CD4-positive, alpha-beta T cell treated with Interleukin-15 for 1 hour (primary cell): ENCODE results near the gene HMGA1.
A peak's percentile ranks its signal among the peaks of the same experiment; 100 is the strongest.
"Not testable (repeated sequence)": the region's sequence is repeated elsewhere in the genome, so short reads cannot be mapped to it uniquely, and the experiment has no call there.

Experiments
- DNase-seq: peaks from one replicate; pipeline ENCODE4 v3.0.0-alpha.2; 2020

Gene HMGA1

DNA sequence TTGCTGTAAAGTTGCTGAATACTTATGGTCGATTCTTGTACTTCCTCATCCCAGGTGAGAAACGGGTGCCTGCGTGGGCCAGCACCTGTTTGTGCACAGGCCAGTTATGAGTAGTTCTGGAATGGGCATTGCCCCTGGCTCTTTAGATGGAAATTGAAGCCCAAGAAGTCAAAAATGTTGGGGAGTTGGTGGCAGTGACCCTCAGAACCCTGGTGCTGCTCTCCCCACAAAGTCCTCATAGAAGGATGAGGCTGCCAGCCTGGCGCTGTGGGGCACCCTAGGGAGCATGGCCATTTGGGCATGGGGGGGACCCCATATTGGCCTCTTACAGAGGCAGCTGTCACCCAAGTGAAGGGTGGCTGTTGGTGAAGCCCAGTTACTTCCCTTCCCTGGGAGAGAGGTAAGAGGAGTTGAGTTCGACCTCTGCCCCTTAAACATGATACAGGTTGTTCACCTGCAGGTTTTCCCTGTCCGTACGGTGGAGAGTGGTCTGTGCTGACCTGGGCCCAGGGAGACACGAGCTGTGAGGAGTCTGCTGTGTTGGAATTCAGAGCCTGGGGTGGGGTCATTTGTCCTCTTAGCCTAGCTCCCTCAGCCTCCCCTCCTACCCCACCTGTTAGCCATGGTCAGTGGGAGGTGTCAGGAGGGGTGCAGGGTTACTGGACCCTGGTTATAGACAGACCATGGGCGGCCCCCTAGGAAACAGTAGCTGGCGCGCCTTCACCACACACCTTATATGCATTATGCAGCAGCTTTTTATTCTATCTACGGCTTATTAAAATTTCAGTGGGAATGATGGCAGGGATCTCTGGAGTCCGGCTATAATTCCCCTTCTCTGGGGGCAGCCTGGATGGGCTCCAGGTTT, 4.9 kb downstream of the HMGA1 start:
- no peak for DNase-seq

DNA sequence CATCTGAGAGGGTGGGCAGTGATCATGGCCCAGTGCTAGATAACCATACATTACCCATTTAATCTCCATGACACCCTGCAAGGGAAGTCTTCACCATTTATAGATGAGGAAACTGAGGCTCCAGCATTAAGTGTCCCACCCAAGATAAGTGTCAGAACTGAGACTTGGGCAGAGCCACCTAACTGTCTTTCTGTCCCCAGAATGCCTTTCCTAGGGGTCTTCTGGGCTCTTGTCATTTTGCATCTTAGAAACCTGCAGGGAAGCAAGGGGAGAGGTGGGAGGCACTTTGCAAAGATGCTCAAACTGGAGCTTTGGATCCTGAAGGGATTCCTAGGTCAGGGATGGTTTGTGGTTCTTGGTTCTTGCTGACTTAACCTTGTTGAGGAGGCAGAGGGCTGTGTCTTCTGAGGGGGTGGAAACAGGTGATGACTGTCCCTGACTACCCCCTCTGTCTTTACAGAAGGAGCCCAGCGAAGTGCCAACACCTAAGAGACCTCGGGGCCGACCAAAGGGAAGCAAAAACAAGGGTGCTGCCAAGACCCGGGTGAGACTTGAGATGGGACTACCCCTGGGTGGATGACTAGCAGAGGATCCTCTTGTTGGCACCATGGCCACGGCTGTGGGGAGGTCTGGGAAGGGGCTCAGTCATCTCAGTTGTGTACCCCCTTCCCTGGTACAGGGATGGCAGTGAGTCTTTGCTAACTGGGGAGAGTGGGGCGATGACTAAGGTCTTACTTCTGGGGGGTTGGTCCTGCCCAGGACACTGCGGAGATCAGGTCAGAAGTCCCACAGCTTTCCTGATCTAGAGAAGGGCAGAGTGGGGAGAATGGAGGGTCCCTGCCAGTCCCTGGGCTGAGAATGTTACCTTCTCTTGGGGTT, 5.8 kb downstream of the HMGA1 start:
- DNase-seq = no peak

DNA sequence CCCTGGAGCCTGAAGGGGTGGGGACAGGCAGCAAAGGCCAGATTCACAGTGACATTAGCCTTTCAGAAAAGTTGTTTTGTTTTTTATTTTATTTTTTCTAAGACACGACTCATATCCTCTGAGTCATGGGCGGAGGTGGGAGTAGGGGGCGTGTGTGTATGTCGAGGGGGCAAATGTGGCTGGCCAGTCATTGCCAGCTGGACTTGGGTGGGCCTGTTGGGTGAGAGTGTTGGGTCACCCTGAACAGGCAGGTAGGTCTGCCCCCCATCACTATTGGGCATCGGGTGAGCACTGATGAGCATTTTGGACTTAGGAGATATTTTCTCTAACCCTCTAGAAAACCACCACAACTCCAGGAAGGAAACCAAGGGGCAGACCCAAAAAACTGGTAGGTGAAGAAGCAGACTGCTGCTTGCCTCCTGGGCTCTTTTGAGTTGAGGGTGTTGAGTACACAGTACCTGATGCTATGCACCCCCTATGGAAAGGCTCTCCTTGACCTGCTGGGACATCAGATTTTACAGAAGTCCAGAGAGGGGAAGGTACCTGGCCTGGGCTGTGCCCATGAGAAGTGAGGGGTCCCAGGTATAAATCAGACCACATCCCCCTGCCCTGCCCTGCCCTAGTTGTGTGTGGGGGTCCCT, 6.6 kb downstream of the HMGA1 start:
- DNase-seq = no peak

DNA sequence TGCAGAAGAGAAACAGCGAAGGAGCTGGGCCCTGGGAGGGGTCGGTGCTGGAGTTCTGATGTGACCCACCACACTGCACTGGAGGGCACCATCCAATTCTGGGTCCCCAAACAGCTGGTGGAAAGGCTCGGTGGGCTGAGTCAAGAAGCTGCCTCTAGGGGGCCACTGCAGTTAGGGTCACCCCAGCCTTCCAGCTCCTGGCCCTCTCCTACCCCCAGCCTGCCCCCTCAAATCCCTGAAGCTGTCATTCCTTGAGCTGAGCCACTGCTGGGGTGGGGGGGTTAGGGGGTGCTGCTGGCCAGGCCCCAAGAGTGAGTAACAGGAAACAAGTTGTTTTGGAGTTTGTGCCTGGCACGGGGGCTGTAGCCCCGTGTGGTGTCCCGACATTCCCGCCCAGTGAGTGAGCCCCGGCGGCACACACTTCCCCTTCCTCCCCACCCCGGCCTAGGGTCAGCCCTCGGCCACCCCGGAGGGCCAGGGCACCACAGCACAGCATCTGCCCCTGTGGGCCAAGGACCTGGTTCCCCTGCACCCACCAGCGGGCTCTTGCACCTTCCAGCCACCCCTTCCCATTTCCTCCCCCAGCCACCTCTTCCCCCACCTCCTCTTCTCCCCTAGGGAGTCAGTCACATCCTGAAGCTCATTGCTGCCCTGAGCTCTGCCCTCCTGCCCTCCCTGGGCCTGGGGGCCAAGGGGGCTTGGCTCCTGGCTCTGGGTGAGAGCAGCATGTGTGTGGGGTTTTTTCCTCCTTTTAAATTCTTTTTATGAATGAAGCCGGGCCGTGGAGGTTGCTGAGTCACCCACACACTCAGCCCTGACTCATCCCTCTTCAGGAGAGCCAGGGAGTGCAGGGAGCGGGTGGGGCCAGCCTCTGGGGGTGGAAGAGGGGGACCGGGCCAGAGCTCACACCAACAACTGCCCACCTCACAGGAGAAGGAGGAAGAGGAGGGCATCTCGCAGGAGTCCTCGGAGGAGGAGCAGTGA, 7.5 kb downstream of the HMGA1 start:
- peak; percentile 62 for DNase-seq

DNA sequence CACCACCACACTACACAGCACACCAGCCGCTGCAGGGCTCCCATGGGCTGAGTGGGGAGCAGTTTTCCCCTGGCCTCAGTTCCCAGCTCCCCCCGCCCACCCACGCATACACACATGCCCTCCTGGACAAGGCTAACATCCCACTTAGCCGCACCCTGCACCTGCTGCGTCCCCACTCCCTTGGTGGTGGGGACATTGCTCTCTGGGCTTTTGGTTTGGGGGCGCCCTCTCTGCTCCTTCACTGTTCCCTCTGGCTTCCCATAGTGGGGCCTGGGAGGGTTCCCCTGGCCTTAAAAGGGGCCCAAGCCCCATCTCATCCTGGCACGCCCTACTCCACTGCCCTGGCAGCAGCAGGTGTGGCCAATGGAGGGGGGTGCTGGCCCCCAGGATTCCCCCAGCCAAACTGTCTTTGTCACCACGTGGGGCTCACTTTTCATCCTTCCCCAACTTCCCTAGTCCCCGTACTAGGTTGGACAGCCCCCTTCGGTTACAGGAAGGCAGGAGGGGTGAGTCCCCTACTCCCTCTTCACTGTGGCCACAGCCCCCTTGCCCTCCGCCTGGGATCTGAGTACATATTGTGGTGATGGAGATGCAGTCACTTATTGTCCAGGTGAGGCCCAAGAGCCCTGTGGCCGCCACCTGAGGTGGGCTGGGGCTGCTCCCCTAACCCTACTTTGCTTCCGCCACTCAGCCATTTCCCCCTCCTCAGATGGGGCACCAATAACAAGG, 8.5 kb downstream of the HMGA1 start:
- not testable (repeated sequence) for DNase-seq

DNA sequence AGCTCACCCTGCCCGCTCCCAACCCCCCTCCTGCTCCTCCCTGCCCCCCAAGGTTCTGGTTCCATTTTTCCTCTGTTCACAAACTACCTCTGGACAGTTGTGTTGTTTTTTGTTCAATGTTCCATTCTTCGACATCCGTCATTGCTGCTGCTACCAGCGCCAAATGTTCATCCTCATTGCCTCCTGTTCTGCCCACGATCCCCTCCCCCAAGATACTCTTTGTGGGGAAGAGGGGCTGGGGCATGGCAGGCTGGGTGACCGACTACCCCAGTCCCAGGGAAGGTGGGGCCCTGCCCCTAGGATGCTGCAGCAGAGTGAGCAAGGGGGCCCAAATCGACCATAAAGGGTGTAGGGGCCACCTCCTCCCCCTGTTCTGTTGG, 9.1 kb downstream of the HMGA1 start:
- not testable (repeated sequence) for DNase-seq

DNA sequence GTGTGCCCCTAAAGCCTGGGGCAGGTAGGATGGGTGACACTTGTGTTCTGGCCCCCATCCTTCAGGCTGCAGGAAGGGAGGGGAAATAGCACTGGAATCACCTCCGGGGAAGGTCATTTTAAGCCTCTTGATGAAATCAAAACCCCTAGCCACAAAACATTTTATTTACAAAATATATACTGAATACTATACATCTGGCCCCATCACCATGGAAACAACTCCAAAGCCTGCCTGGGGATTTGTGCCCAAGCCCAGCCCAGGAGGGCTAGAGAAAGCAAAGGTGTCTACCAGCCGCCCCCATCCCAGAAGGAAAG, 9.5 kb downstream of the HMGA1 start:
- DNase-seq = no peak

DNA sequence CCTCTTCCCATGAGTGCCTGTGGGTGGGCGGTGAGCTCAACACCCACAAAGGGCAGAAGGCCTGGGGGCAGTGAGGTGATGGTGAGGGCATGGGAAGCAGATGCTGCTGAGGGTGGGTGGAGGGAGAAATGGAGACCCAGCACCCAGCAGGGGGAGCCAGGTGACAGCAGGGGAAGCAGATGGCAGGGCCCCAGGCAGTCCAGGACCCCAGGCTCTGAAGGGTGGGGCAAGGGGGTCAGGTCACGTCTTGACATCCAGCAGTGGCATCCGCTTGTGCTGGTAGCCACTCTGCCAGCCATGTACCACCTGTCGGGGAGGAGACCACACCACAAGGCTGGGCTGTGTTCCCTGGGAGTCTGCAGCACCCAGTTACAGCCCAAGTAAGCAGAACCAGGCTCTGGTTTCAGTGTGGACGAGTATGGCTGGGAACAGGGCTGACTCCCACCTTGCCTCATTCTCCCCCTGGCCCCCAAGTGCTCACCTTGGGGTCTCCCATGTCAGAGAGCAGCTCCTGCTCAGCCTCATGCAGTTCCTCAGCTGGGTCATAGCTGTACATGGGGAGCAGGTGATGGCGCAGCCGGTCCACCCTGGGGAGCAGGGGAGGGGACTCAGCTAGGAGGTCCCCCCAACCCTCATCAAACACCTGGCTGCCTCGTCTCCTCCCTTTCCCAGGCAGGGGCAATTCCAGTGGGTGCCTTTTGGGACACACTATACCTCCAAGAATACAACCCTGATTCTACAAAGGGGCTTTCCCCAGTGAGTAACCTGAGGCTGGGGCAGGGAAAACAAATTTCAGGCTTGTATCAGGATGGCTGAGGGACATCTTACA, 10.1 kb downstream of the HMGA1 start:
- peak; percentile 51 for DNase-seq

DNA sequence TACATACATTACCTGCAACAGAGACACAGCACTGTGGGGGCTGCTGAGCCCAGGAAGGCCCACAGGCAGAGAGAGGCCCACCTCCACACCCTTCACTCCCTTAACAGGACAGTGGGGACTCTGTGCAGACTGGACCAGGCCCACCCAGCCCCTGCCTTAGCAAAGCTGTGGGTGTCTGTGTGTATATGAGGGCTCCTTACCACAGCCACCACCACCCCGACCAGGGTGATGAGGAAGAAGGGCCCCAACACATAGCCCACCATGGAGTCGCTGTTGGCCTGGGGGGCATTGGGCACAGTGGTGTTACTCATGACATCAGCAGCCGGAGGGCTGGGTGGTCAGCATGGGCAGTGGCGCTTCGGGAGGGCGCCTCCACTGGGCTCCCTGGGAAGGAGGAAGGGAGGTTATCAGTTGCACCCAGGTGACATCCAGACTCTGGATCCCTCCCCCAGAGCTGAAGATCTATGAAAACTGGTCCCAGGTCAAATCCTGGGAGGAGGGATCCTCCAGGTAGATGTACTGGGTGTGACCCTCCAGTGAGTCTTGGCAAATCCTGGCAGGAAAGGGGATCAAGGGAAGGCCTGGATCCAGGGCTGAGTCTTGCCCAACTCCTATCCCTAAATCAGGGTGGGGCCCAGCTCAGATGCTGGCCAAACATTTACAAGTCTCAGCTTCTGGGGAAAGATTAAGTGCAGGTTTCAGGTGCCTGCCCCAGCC, 11.0 kb downstream of the HMGA1 start:
- DNase-seq = no peak

DNA sequence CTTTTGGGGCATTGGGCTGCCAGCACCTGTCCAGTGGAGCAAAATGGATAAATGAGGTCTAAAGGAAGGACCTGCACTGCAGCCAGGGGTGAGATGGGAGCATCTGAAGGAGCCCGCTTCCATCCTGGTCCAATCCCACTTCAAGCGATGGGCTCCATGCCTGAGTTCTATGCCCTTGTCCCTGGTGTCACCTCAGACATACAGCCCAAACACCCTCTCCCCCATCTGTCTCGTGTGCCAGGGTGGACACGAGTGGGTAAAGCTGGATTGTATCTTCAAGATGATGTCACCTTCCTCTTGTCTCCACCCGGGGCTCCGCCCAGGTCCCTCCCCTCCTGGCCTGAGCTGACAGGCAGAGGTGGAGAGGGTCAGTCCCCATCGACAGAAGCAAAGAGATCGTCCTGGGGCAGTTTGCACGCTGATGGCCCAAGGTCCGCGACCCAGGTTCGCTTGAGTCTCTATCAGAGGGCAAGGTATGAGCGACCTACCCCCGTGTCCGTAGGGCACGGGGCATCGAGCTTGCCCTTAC, 11.6 kb downstream of the HMGA1 start:
- DNase-seq = peak; percentile 73

DNA sequence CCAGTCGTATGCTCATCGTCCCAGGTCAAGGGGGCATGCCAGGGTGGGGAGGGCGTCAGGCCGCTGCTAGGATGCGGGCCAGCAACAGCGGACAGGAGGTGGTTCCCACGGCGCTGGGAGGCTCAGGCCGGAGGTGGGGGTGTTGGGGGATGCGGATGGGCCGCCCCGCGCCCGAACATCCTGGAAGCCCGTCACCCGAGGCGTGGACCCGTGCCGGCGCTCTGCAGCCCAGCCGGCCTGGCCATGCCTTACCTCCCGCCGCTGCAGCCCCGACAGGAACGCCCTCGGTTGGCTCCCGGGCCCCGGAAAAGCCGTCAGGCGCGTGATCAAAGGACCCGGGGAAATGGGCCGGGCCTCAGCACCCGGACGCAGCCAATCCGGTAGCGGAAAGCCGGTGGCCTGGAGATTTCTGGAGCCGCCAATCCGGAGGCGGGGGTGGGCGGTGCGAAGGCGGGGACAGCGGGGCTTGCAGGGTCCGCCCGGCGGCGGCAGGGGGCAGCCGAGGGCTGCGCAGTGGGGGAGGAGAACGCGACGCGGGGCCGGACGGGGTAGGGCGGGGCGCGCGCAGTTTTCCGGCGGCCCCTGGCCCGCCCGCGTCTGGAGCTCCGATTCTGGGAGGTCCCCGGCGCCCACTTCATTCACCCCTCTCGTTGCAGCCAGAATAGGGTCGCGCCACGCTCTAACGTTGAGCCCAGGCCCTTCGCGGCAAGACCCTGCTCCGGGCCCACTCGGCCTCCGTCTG, 12.2 kb downstream of the HMGA1 start, which contains the start of gene SMIM29:
SMIM29 (minus strand) TSS at position 280 of the 742 bp plus-strand sequence. CDS start 1,215 bp downstream, outside the sequence.
- peak; percentile 96 for DNase-seq

DNA sequence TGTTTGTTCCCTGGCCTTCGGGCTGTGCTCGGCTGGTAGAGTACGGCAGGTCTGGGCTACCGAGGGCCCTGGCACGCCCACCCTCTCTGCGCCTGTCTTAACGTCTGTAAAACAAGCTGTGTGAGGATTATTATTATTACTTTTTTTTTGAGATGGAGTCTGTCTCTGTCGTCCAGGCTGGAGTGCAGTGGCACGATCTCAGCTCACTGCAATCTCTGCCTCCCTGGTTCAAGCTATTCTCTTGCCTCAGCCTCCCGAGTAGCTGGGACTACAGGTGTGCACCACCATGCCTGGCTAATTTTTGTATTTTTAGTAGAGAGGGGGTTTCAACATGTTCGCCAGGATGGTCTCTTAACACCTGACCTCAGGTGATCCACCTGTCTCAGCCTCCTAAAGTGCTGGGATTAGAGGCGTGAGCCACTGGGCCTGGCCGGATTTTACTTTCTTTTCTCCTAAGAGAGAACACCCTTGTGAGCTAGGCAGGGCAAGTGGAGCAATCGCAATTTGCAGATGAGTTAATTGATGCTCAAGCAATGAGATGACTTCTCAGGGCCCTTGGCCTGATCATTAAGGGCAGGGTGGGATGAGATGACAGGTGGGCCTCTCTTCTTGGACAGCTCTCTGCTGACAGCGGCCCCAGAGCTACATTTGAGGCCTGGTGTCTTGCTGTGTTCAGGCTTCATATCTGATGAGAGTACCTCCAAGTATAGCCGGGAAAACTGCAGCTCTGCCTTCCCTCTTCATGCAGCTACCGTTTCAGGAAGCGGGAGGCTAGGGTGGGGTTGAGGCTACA, 13.0 kb downstream of the HMGA1 start:
- DNase-seq = no peak

DNA sequence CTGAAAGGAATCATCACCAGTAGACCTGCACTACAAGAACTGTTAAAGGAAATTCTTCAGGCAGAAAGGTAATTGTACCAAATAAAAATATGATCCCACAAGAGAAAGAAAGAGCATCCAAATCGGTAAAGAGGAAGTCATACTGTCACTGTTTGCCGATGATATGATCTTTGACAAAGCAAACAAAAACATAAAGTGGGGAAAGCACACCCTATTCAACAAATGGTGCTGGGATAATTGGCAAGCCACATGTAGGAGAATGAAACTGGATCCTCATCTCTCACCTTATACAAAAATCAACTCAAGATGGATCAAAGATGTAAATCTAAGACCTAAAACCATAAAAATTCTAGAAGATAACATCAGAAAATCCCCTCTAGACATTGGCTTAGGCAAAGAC, 15.7 kb downstream of the HMGA1 start:
- DNase-seq = not testable (repeated sequence)

DNA sequence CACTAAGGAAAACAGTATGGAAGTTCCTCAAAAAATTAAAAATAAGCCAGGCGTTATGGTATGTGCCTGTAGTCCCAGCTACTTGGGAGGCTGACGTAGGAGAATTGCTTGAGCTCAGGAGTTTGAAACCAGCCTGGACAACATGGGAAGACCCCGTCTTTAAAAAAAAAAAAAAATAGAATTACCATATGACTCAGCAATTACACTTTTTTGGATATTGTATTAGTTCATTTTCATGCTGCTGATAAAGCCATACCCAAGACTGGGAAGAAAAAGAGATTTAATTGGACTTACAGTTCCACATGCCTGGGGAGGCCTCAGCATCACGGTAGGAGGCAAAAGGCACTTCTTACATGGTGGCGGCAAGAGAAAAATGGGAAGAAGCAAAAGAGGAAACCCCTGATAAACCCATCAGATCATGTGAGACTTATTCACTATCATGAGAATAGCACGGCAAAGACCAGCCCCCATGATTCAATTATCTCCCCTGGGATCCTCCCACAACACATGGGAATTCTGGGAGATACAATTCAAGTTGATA, 22.9 kb downstream of the HMGA1 start:
- no peak for DNase-seq

DNA sequence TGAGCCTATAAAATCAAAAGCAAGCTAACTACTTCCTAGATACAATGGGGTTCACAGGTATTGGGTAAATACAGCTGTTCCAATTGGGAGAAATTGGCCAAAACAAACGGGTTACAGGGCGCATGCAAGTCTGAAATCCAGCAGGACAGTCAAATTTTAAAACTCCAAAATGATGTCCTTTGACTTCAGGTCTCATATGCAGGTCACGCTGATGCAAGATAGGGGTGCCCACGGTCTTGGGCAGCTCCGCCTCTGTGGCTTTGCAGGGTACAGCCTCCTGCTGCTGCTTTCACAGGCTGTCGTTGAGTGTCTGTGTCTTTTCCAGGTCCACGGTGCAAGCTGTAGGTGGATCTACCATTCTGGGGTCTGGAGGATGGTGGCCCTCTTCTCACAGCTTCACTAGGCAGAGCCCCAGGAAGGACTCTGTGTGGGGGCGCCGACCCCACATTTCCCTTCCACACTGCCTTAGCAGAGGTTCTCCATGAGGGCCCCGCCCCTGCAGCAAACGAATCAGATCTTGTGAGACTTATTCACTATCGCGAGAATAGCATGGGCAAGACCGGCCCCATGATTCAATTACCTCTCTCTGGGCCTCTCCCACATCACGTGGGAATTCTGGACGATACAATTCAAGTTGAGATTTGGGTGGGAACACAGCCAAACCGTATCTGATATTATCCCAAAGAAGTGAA, 24.0 kb downstream of the HMGA1 start:
- no peak for DNase-seq

DNA sequence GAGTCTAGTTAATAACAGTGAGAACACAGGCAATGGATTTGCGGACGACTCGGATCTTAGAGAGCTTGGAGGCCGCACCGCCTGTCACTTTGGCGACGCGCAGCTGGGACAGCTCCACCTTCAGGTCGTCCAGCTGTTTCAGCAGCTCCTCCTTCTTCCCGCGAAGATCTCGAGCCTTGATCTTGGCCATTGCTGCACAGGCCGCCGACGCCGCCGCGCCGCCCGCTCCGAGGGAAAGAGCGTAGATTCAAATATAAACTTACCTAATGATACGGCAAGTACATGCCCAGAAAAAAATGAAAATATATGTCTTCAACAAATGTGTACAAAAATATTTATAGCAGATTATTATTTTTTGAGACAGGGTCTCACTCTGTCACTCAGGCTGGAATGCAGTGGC, 26.8 kb downstream of the HMGA1 start:
- DNase-seq = not testable (repeated sequence)

DNA sequence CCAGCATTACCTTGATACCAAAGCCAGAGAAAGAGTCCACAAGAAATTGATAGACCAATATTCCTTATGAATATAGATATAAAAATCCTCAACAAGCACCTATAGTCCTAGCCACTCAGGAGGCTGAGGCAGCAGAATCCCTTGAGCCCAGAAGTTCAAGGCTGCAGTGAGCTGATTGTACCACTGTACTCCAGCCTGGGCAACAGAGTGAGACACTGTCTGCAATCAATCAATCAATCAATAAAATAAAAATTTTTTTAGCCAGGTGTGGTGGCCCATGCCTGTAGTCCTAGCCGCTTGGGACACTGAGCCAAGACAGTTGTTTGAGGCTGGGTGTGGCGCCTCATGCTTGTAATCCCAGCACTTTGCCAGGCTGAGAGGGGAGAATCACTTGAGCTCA, 31.1 kb downstream of the HMGA1 start:
- no peak for DNase-seq
